Breast epithelium (tissue), 3 donors: ENCODE data around the gene KRTAP4-6.

Source experiments
- CTCF ChIP-seq, 3 donors: fragments of 450-650 bp; IDR thresholded peaks; one replicate each; pipeline ENCODE4 v1.5.1; 2016 to 2017; ENCODE audit warnings: antibody characterized with exemption in 3 of 3, mild to moderate bottlenecking in 3 of 3, moderate library complexity in 3 of 3
- POLR2AphosphoS5 ChIP-seq, 3 donors: sonication (generic); formaldehyde crosslinking; IDR thresholded peaks; one replicate each; pipeline ENCODE4 v1.6.1; 2017; ENCODE audit warnings: antibody characterized with exemption in 3 of 3

GRCh38 chr17:41168121-41168520, 27.8 kb upstream of the KRTAP4-6 start, which contains the start of gene KRTAP4-3:
- TF ChIP-seq CTCF (IDR thresholded peaks at IDR 0.05) (no peak), POLR2AphosphoS5 (IDR thresholded peaks at IDR 0.05) (no peak)
